Stimulated activated CD8-positive, alpha-beta memory T cell treated with anti-CD3 and anti-CD28 coated beads, Interleukin-4, amount 100 ng/mL, for 4 hours (primary cell): Measurements from ENCODE around the gene CARMIL3.
A peak's percentile ranks its signal among the peaks of the same experiment; 100 is the strongest.
"Not testable (repeated sequence)": the region's sequence is repeated elsewhere in the genome, so short reads cannot be mapped to it uniquely, and the experiment has no call there.

ENCODE experiments used
- DNase-seq, 2 donors: peaks; one replicate each; pipeline ENCODE4 v3.0.0-alpha.2; 2020; ENCODE audit warnings: low read depth in 2 of 2, low spot score in 1 of 2

Gene CARMIL3

DNA sequence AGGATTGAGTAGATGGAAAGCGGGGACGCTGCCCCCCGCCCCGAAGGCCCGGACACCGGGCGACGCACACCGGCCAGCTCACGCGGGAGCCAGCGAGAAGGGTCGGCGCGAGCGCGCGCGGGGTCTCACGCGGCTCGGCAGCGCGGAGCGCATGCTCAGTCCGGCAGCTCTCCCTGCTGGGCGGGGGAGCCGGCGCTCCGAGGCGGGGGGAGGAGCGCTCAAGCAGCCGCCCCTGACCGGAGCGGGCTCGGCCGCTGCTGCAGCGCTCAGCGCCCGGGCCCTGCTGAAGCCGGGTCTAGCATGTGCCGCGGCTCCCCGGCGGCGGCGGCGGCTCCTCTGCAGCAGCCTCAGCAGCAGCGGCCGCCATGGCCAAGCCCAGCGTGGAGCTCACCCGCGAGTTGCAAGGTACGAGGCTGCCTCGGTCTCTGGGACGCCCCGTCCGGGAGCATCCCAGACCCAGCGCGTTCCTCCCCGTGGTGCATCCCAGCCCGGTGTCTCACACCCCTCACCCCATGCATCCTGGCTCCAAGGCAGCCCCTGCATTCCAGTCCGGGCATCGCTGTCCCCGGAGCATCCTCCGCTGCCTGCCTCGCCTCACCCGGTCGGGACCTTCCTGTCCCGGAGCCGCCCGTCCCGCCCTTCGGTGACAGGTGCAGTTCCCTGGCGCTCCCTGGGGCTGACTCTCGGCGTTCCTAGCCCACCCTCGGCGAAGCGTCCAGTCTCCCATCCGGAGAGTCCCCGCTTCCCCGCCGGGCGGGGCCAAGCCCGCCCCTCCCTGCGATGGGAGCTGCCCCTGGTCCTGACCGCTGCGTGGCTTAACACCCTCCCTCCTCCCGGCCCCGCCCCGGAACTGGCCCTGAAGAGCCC, at the start of gene CARMIL3:
CARMIL3 (plus strand) TSS at position 221 of the 867 bp plus-strand sequence; CDS start at position 366, 145 bp downstream.
- DNase-seq = no peak

DNA sequence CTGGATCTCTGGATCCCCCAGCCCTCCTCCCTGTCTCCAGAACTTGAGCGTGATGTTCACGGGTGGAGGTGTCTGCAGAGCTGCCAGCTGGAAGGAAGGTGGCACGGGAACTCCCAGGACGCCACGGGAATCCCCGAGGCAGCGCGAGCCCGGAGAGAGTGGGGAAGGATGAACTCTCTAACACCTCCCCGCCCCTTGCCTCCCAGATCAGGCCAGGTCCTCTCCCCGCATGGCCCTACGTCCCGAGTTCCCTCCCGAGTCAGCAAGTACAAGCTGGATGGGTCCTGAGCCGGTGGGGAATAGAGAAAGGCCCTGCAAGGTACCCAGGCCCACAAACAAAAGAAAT, 45.4 kb upstream of the CARMIL3 start:
- DNase-seq = not testable (repeated sequence)

- peak; percentile 1 to 36 for DNase-seq
These were observed 44.8 kb upstream of the CARMIL3 start for GRCh38 chr14:24006817-24007652.

GRCh38 chr14:24011051-24011450, 40.8 kb upstream of the CARMIL3 start:
- DNase-seq = no peak

GRCh38 chr14:24012726-24013273, 39.0 kb upstream of the CARMIL3 start:
- not testable (repeated sequence) for DNase-seq

DNA sequence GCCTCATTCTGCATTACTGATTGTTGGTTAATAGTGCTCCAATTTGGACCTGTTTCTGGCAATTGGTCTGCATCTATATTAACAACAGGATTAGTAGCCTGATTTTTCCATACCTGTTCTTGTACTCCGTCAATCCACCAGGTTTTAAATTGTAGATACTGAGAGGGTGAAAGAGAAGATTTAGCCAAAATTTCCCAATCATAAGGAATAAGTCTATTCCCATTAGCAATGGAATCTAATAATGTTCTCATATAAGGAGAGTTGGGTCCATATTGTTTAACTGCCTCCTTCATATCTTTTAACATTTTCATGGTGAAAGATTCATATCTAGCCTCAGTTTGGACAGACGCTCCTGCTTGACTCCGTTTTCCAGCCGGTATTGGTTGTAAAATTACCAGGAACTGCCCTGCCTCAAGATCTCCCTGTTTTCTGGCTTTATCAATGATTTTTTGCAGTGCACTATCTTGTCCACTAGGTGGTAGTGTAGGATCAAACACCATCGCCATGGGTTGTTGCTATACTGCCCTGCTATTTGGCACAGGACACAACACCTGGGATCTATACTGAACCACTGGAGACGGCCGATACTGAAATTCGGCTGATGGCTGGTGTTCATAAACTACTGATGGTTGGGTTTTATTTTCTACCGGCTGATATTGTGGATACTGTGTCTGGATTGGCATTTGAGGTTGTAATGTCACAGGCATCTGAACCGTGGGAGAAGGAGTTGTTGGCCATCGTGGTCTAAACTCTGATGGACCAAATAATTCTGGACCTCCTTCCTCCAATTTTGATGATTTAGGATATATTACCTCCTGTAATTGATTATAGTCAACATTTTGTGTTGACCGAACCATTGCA, 37.9 kb upstream of the CARMIL3 start:
- DNase-seq = peak in 1 of 2 donors; percentile 18

DNA sequence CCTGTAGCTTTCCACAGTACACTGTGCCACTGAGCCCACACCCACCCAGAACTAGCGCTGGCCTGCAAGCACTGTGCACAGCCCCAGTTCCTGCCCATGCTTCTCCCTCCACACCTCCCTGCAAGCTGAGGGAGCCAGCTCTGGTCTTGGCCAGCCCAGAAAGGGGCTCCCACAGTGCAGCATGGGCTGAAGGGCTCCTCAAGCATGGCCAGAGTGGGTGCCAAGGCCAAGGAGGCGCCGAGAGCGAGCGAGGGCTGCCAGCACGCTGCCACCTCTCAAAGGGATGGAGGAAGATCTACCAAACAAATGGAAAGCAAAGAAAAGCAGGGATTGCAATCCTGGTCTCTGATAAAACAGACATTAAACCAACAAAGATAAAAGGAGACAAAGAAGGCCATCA, 36.1 kb upstream of the CARMIL3 start:
- not testable (repeated sequence) for DNase-seq

- not testable (repeated sequence) for DNase-seq
These were observed 32.8 kb upstream of the CARMIL3 start for GRCh38 chr14:24018978-24019377.

DNA sequence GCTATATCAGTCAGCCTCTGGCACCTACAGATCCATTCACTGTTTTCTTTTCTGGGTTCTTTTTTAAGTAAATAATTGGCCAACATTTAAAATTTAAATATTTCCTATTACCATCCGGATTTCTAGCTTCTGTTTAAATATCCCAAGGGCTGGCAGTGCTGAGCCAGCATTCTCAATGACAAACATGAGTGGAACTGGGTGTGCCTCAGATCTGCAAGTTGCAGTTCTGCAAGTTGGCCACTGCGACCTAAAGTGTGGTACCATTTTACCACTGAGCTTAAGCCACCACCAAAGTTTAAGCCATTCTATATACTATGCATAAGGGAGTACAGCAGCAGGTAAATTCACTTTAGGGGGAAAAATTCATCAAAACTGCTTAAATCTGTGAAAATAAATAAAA, 31.9 kb upstream of the CARMIL3 start:
- DNase-seq = not testable (repeated sequence)

GRCh38 chr14:24020520-24020919, 31.3 kb upstream of the CARMIL3 start:
- DNase-seq = not testable (repeated sequence)

GRCh38 chr14:24024939-24025418, 26.8 kb upstream of the CARMIL3 start:
- not testable (repeated sequence) for DNase-seq

DNA sequence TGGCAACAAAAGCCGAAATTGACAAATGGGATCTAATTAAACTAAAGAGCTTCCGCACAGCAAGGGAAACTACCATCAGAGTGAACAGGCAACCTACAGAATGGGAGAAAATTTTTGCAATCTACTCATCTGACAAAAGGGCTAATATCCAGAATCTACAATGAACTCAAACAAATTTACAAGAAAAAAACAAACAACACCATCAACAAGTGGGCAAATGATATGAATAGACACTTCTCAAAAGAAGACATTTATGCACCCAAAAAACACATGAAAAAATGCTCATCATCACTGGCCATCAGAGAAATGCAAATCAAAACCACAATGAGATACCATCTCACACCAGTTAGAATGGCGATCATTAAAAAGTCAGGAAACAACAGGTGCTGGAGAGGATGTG, 22.1 kb upstream of the CARMIL3 start:
- DNase-seq = not testable (repeated sequence)

- not testable (repeated sequence) for DNase-seq
These were observed 20.5 kb upstream of the CARMIL3 start for GRCh38 chr14:24031331-24031730.

DNA sequence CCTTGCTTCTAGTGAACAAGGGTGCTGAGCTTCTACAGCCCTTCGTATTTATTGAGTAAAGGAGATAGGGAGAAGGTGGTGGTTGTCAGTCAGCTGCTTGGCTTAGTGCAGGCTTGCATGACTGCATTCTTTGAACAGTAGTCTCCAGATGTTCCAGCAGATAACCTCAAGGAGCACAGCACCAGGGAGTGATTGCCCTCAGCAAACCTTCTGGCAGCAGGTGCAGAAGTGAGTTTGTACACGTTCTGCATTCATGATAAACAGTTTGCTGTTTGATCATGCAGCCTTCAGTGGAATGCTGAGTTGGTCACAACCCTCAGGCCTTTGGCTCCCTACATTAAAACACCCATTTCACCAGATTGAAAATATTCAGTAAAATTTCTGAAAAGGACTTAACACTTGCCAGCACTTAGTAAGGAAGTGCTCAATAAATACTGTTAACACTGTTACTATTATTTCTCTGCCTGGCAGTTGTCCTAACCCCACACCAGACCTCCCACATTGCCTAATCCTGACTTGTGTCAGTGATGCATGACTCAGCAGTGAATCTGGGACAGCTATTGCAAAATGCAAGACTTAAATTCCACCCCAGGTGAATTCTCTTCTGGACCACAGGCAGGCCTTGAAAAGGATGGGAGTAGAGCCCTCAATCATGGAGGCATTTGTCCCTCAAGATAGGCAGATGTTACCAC, 18.9 kb upstream of the CARMIL3 start:
- no peak for DNase-seq

- DNase-seq = not testable (repeated sequence)
These were observed 16.0 kb upstream of the CARMIL3 start for GRCh38 chr14:24035769-24036168.

DNA sequence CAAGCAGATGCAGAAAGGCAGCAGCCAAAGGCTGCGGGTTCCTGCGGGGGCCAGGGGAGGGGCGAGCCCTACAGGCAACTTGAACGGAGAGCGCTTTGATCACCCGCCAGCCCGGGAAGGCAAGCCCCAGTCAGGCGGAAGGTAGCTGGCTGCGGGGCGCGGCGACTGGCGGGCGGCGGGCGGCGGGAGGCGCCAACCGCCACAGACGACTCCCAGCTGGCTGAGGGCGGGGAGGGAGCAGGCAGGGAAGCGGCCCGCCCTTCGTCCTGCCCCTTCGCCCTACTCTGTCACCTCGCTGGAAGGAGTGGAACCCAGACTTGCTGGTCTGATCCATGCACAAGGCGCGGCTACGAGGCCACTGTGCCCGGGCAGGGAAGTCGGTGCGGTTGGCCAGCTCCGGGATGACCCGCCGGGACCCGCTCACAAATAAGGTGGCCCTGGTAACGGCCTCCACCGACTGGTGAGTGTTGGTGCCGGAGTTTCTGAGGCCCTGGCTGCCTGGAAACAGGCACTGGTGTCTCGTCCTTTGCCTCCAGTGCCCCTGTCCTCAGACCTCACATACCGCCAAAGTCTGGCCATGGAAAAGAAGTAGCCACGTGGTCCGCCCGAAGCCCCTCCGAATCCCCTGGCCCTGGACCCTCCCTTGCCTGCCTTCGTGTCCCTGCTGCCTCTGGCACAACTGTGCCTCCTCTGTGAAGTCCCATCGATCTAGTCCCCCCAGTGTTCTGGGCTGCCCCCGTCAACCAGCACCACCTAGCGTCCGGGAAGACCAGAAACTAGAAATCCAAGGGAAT, 15.4 kb upstream of the CARMIL3 start:
- peak in 1 of 2 donors; percentile 35 for DNase-seq

DNA sequence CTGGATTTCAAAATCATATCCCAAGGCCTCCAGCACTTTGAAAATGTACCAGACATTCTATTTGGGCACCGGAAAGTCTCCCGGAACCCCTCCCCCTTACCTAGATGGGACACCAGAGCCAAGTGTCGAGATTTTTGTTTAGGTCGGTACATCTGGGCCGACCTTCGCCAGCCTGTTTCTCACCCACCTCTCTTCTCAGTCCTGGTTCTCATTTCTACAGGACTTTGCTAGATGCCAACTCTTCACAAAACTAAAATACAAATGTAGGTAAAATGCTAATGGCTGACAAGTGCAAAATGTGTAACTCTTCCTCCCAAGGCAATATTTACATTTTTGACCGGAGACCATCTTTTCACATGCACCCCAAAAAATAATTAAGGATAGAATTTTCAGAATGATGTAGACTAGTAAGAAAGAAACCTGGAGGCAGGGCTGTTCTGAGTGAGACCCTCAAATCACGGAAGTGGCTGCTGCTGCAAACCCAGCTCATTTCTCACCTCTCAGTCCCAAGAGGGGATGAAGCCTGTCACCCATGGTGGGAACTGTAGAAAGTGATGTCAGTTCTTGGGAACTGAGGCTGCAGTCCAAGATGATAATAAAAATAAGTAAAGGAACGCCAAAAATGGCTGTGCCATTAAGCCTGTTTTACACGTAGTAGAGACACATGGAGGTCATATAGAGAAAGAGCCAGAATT, 14.7 kb upstream of the CARMIL3 start:
- DNase-seq = not testable (repeated sequence)

- no peak for DNase-seq
These were observed 14.2 kb upstream of the CARMIL3 start for GRCh38 chr14:24037658-24038037.

GRCh38 chr14:24038686-24039085, 13.1 kb upstream of the CARMIL3 start:
- DNase-seq = no peak
